ENCODE results near the gene PIM1.
"Not testable (repeated sequence)": the region's sequence is repeated elsewhere in the genome, so short reads cannot be mapped to it uniquely, and the experiment has no call there.

PIM1 gene

GRCh38 chr6:37169496-37170272, at the start of gene PIM1:
TSS of gene PIM1 (plus strand) at chr6:37170152. CDS start at chr6:37170576, 424 bp downstream.
- DNase-seq: peak; percentile 99 to 100

GRCh38 chr6:37121556-37121955, 48.4 kb upstream of the PIM1 start:
- DNase-seq: no peak
- no peak for TF ChIP-seq GATA1 (IDR thresholded peaks at IDR 0.05; ENCODE audit: low read depth, low read length)

More at GRCh38 chr6:37169496-37170272, at the start of gene PIM1:
- no peak for TF ChIP-seq GATA1 (IDR thresholded peaks at IDR 0.05; ENCODE audit: low read depth, low read length)
- no peak for TF ChIP-seq POLR2A (IDR thresholded peaks at IDR 0.05; ENCODE audit: low read length)

DNA sequence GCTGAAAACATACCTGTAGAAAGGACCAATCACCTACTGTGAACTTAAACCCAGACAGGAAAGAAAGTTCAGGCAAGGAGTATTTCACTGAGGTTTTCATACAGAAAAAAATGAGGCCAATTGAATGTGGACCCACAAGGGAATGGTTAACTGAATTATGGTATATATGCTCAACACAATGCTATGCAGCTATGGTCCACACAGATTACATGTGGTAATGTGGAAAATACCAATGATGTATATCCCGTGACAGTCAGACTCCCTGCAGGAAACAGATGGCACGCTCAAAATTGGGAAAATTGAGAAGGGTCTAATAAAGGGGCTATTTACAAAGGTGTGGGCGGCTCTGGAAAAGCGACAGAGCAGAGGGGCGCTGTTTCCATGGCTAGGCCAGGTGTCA, 47.1 kb upstream of the PIM1 start:
- DNase-seq: no peak
- TF ChIP-seq GATA1 (IDR thresholded peaks at IDR 0.05; ENCODE audit: low read depth, low read length): no peak
- no peak for TF ChIP-seq POLR2A (IDR thresholded peaks at IDR 0.05; ENCODE audit: low read length)

DNA sequence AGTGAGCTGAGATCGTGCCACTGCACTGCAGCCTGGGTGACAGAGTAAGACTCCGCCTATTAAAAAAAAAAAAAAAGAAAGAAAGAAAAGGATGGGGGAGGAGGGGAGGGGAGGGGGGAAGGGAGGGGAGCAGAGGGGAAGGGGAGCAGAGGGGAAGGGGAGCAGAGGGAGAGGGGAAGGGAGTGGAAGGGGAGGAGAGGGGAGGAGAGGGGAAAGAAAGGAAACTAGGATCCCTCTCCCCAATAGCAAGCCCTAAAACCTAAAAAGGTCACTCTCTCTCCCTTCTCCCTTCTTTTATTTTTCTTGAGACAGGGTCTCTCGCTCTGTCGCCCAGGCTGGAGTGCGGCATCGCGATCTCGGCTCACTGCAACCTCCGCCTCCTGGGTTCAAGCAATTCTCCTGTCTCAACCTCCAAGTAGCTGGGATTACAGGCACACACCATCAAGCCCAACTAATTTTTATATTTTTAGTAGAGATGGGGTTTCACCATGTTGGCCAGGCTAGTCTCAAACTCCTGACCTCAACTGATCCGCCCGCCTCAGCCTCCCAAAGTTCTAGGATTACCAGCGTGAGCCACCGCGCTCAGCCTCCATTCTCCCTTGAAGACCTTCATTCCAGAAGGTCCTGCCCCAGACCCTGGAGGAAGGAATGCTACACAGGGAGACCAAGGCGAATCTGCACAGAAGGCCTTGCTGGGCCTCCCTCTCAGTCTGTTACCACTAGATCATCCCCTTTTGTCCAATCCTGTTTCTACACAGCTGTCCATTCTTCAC, 45.8 kb upstream of the PIM1 start:
- DNase-seq: no peak
- TF ChIP-seq GATA1 (IDR thresholded peaks at IDR 0.05; ENCODE audit: low read depth, low read length): no peak
- TF ChIP-seq POLR2A (IDR thresholded peaks at IDR 0.05; ENCODE audit: low read length): no peak

DNA sequence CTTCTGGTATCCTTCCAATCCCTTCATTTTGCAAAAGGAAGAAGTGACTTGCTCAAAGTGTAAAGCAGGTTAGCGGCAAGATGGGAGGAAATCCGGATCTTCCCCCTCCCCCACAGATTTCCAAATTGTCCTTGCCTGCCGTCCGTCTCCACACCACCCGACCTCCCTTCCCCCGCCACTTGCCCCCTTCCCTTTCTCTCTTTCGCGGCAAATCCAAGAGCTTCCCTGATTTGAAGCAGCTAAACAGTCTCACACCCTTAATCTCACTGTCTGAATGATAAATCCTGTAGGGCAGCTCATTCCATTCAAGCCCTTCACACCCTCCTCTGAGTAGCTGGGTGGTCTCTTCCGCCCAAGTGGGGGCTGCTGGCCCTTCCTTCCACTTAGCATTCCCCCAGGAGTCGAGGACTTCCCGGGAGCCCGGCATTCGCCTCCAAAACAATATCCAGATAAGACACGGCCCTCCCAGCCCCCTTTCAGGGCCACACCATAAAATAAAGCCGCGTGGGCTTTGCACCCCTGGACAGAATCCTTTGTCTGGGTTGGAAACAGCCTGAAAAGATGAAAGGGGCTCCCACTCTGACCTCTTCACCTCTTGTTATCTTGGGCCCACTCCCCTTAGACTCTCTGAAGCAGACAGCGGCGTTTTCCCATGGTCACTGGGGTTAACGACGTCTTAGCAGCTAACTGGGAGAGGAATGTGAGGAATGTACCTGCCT, 44.0 kb upstream of the PIM1 start:
- no peak for DNase-seq
- TF ChIP-seq POLR2A (IDR thresholded peaks at IDR 0.05; ENCODE audit: low read length): no peak
- TF ChIP-seq GATA1 (IDR thresholded peaks at IDR 0.05; ENCODE audit: low read depth, low read length): no peak

GRCh38 chr6:37126493-37126958, 43.4 kb upstream of the PIM1 start:
- no peak for DNase-seq
- TF ChIP-seq POLR2A (IDR thresholded peaks at IDR 0.05; ENCODE audit: low read length) (no peak), GATA1 (IDR thresholded peaks at IDR 0.05; ENCODE audit: low read depth, low read length) (no peak)

- TF ChIP-seq GATA1 (IDR thresholded peaks at IDR 0.05; ENCODE audit: low read depth, low read length): no peak
- TF ChIP-seq POLR2A (IDR thresholded peaks at IDR 0.05; ENCODE audit: low read length): no peak
- no peak for DNase-seq
Observed at GRCh38 chr6:37126961-37127616, 42.9 kb upstream of the PIM1 start.

DNA sequence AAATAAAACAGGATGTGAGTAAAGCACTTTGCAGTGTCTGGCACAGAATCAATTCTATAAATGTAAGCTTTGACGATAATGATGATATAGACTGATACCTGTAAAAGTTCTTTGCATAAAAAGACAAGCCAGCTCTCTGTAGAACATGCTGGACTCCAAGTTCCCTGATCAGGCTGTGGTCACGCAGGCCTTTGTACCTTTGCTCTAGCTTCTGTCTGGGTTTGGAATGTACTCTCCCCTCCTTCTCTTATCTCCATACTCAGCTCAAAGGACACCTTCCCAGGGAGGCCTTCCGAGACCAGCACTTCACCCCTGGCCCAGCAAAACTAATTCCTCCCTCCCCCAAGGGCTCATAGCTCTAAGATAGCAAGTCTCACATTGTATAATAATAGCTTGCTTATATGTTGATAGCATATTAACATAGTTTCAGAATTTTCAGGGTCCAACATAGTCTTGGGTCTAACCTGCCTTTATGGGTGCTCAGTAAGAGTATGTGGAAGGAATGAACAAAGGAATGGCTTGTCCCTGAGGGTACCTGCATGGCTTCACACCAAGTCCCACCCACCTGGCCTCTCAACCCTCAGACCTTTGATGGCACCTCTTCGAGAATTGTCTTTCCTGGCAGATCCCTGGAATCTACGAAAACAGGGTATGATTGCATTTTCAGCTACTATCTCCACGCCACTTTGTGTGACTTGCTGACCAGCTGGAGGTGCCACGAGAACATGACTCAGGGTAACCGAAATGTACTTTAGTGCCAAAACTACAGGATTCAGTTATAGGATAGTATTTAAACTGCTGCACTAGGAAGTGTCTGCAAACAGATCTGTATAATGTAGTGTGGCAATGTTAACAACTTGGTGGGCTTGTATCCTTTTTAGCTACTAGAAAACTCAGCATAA, 41.7 kb upstream of the PIM1 start:
- peak; percentile 40 to 46 for DNase-seq
- TF ChIP-seq GATA1 (IDR thresholded peaks at IDR 0.05; ENCODE audit: low read depth, low read length): no peak
- peak; percentile 47 for TF ChIP-seq POLR2A (IDR thresholded peaks at IDR 0.05; ENCODE audit: low read length)

- not testable (repeated sequence) for DNase-seq
- TF ChIP-seq POLR2A (IDR thresholded peaks at IDR 0.05; ENCODE audit: low read length): peak; percentile 1
Observed at GRCh38 chr6:37128863-37129443, 41.0 kb upstream of the PIM1 start.

- DNase-seq: no peak
- TF ChIP-seq POLR2A (IDR thresholded peaks at IDR 0.05; ENCODE audit: low read length) (no peak), GATA1 (IDR thresholded peaks at IDR 0.05; ENCODE audit: low read depth, low read length) (no peak)
Observed at GRCh38 chr6:37129566-37129965, 40.4 kb upstream of the PIM1 start.

DNA sequence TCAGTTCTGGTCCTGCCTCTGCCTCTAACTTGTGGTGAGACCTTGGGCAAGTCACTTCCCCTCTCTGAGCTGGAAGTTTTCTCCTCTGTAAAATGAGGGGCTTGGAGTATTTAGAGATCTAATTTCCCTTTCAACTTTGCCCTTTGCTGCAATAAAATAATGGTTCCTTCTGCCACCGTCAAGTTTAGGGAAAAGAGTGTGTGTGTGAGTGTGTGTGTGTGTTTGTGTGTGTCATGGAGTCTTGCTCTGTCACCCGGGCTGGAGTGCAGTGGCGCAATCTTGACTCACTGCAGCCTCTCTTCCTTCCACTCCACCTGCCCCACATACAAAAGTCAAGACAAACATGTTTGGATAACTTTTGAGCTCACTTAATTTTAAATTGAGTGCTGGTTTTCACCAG, 39.2 kb upstream of the PIM1 start:
- peak; percentile 28 to 62 for DNase-seq
- TF ChIP-seq GATA1 (IDR thresholded peaks at IDR 0.05; ENCODE audit: low read depth, low read length) (no peak), POLR2A (IDR thresholded peaks at IDR 0.05; ENCODE audit: low read length) (no peak)
